Measurements from ENCODE around the gene NEK6.

The NEK6 gene

DNA sequence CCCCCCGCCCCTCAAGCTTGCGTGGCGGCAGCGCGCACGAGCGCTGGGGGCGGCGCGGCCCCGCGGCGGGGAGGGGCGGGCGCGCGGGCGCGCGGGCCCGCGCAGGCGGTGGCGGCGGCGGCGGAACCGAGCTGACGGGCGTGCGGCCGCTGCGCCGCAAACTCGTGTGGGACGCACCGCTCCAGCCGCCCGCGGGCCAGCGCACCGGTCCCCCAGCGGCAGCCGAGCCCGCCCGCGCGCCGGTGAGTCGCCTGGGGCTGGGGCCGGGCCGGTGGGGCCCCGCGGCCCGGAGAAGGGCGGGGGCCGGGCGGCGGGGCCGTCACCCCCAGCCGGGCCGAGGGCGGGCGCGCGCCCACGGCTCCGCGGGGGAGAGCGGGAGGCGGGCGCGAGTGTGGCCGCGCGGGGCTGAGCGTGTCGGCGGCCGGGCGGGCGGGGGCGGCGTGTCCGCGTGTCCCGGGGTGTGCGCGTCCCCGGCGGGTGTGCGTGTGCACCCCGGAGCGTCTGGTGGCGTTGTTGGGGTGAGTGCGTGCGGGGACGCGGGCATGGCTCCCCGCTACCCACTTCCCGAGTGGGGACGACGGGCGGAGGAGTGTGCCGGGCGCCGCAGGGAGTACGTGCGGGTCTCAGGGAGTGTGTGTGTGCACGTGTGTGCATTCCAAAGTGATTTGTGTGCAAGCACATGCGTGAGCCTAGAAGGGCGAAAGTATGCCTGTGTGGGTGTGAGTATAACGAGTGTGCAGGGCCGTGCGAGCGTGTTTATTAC, at the start of gene NEK6:
TSS of gene NEK6 (plus strand) at position 106 of the 763 bp plus-strand sequence. CDS start 44,016 bp downstream, outside the sequence.
- DNase-seq, result peak in 15 of 56 donors; percentile 26 to 71 (median 41)

DNA sequence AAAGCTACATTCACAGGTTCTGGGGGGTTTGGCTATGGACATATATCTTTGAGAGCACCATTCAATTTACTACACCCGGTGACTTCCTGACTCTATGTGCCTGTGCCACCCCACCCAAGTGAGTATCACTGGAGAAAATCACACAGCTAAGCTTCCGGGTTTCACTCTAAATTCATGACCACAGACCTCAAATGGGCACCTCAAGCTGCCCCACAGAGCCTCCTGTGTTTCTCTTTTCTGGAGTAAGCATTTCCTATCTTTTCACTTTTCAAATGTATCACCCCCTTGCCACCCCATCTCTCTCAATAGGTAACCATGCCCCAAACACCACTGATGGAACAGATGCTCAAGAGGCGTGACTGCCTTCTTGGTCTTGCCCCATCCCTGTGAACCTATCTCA, 49.2 kb upstream of the NEK6 start:
- DNase-seq, result no peak

DNA sequence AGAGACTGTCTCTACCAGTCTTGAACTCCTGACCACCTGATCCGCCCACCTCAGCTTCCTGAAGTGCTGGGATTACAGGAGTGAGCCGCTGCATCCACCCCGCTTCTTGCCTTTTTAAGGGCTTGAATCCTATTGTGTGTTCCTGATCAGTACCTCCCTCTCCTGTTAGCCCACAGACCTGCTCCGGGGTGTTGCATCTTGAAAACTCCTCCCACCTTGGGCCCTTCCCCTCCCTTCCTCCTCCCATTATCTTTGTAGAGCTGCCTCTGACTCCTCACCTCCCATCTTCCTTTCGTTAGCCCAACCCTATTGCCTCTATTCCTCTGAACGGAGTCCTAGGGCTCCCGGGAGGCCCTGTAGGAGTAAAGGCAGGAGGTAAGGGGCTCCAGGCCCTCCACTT, 48.5 kb upstream of the NEK6 start:
- DNase-seq, result no peak

DNA sequence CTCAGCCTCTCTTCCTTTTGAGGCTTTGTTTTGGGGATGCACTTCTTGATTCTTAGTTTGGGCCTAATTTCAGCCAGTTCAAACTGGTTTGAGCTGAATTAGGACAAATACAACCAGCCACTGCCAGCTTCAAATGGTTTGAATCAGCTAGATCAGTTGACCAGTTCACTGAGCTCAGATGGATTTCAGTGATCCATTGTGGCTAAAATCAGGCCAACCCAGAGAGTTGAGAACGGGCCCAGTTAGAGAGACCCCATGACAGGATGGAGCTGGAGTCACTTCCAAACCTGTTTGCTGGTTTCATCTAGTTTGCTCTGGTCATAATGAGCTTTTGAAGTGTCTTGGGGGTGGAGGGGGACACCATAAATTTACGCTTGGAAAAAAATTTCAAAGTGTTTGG, 48.0 kb upstream of the NEK6 start:
- no peak for DNase-seq

DNA sequence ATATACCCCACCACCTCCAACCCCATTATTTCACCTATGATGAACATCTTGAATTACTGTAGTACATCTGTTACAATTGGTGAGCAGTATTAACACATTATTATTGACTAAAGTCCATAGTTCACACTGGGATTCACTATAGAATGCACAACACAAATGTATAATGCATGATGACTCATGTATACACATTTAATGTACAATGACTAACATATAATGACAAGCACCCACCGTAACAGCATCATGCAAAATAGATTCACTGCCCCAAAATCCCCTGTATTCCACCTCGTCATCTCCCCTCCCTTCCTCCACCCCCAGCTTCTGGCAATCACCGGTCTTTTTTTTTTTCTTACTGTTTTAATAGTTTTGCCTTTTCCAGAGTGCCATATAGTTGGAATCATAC, 47.1 kb upstream of the NEK6 start:
- no peak for DNase-seq

DNA sequence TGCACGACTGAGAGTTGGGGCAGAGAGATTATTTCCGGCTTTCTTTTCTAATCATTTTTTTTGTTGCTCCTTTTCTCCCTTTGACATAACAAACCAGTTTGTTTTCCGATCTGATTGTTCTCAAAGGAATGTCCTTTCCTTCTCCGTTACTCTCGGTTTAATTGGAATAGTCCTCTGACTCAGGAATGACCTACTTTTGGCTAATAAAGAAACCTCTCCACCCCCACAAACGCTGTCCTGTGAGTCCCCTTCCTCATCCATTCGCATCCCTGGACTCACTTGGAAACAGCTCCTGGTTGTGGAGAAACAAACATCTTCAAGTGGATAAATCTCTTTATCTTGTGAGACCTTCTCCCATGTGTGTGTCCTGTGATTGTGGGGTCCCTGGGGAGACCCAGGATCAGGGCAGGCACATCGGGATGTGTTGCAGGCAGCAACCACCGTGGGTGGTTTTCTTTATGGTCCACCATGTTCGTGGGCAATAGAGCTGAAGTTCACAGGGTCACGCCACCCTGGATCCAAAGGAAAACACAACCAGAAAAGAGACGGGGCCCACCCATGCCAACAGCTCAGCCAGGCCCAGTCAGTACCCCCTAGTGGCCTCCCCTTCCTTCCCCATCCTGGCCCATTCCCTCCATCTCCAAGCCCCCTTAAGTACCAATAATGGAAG, 45.2 kb upstream of the NEK6 start:
- DNase-seq, result no peak

DNA sequence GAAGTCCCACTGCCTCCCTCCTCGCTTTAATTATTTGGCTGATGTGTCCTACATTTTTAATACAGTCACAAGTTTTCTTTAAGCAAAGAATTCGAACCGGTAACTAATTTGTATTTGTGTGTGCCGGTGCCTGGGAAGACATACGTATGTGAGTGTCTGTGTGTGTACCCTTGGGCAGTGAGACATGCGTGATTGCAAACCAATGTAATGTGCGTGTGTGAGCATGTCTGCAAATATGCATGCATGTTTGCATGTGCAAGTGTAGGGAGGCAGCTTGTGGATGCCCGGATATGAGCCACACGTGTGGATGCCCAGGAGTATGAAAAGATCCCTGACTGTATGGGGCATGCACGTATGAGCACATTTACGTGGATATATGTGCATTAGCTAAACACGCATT, 44.4 kb upstream of the NEK6 start:
- DNase-seq, result no peak

DNA sequence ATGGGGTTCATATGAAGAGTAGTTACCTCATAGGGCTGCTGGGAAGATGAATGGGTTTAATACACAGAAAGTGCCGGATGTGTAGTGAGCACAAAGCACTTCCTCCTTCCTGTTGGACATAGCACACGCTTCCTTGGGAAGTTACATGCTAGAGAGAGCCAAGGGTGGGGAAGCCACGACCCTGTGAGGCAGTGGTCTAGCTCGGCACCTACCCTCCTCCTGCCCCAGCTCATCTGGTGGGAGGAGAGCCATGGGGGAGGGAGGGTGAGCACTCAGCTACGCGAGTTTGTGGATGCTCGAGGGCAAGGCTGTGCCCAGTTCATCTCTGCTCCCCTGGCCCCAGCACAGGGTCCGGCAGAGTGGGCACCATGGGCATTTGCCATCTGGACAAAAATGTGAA, 43.6 kb upstream of the NEK6 start:
- DNase-seq, result no peak

DNA sequence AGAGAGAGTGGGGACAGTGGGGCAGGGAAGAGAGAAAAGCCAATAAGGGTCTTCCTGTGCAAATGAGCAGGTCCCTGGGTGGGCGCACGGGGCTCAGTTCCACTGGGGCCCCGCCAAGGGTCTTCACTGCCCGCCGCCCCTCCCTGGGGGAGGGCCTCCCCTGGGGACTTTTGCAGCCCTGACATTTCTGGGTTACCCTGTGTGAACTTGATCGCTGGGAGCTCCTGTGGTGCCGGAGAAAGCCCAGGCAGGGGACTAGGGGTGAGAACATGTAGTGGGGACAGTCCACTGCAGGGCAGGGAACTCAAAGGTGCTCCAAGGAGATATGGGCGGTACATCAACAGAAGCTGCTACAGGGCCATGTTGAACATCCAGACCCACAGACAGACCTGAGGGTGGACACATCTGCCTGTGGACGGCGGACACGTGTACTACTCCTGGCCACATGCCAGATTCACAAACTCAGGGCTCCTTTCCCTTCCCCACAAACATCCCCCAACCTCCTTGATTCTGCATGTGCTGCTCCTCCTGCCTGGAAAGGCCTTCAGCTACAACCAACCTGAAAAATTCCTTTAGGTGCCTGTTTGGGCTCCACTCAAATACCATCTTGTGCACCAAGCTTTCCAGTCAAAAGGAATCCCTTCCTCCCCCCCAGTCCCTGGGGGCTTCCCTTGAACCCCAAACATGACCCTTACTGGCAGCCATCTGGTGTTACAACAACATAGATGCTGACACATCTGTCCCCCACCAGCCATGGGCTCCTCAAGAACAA, 43.0 kb upstream of the NEK6 start:
- DNase-seq, result no peak

DNA sequence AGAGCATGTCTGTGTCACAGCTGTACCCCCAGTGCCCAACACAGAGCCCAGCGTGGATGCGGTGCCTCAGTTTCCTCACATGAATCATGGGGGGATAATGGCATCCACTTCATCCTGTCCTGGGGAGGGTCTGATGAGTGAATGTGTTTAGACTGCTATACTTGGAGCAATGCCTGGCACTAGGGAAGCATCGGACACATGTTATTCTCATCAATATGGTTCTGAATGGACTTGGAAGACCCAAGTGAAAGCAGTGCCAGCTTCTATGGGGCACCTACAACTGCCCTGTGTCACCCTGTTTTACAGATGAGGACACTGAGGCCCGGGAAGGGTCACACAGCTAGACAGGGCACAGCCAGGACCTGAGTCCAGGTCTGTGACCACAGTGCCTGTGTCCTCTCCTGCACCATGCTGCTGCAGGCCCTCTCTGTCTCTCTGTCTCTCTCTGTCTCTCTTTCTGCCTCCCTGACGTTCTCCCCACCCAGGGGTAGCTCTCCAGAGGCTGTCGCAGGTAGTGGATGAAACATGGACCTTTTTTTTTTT, 42.3 kb upstream of the NEK6 start:
- no peak for DNase-seq

DNA sequence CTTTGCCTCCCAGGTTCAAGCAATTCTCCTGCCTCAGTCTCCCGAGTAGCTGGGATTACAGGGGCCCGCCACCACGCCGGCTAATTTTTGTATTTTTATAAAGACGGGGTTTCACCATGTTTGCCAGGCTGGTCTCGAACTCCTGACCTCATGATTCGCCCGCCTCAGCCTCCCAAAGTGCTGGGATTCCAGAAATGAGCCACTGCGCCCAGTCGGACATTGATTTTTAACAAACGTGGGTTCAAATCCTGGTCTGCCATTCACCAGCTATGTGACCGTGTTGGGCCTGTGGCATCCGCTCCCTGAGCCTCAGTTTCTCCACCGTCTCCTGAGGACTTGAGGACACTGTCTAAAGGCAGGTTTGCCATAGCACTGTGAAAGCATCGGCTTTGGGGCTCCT, 41.8 kb upstream of the NEK6 start:
- no peak for DNase-seq

DNA sequence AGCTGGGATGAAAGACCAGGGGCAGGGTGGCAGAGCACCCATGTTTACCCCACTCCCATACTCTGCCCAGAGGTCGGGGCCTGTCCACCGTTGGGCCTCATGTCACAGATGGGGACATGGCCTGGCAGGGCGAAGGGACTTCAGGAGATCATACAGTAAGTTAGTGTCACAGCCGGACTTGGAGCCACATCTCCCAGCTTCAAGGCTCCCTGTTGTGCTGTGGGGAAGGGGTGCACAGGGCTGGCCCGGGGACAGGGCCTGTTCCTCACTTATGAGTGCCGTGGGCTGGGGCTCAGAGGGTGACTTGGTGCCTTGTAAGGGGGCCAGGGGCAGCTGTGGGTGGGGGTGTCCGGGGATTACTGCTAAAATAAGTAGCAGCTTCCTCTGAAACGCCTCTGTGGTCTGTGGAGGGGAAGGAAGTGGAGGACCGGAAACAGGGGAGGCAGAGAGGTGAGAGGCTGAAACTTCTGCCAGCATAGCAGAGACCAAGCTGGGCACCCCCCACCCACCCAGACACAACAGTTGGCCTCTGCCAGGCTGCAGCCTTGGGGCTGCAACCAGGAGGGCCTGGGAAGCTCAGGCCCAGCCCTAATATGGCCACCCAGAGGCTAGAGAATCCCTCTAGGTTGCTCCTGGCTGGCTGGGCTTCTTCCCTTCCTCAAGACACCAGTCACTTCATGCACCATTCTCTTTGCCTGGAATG, 41.1 kb upstream of the NEK6 start:
- peak in 13 of 56 donors; percentile 15 to 61 (median 32) for DNase-seq

DNA sequence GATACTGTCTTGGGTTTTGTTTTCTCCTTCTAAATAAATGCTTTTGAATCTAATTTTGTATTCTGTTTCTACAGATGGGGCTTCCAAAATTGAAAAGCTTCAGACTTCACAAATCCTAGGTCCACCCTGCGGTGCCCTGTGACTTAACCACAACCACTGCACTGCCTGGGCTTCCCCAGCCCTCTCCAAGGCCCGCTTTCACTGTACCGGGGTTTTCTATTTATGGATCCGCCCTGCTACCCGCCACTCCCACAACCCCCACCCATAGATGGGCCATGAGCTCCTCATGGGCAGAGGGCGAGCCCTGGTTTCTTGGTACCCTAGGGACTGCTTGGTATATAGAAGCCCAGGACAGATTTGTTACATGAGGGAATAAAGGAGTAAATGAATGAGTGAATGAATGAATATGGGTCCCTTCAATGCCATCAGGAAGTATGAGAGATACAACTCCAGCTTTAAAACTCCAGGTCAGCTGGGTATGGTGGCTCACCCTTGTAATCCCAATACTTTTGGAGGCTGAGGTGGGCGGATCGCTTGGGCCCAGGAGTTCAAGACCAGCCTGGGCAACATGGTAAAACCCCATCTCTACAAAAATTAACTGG, 39.8 kb upstream of the NEK6 start:
- no peak for DNase-seq

DNA sequence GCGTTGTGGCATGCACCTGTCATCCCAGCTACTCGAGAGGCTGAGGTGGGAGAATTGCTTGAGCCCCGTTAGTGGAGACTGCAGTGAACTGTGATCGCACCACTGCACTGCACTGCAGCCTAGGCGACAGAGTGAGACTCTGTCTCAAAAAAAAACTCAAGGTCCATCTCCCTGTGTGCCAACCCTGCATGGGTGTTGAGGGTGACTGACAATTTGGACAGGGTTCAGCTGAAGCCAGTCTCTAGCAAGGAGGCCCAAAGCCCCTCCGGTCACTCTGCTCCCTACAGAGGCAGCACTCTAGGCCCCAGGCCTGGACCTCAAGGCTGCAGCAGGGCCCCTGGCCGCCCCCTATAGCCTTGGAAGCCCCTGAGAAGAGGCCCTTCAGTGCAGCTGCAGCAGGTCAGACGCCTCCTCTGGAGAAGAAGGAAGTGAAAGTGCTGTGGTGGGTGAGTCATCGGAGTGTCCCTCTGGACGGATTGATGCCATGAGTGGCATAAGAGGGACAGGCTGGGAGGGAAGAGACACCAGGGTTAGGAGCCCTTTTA, 39.2 kb upstream of the NEK6 start:
- peak in 16 of 56 donors; percentile 10 to 54 (median 22) for DNase-seq

DNA sequence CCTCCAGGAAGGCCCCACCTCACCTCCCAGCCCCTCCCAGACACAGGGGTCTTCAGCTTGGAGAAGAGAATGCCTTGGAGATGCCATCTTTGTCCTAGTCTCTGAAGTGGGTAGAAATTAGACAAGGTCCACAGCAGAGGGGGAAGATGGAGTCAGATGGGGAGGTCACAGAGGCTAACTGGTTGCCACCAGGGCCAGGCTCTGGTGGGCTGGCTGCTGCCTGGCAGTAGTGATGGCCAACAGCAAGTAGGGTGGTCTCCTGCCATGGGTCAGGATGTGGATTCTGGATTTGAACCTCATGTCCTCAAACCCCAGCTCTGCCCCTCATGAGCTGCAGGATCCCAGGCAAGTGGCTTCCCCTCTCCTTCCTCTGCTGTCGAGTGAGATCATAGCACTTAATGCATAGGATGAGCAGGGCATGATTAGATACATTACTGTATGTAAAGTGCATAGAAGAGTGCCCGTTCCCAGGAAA, 38.7 kb upstream of the NEK6 start:
- no peak for DNase-seq

DNA sequence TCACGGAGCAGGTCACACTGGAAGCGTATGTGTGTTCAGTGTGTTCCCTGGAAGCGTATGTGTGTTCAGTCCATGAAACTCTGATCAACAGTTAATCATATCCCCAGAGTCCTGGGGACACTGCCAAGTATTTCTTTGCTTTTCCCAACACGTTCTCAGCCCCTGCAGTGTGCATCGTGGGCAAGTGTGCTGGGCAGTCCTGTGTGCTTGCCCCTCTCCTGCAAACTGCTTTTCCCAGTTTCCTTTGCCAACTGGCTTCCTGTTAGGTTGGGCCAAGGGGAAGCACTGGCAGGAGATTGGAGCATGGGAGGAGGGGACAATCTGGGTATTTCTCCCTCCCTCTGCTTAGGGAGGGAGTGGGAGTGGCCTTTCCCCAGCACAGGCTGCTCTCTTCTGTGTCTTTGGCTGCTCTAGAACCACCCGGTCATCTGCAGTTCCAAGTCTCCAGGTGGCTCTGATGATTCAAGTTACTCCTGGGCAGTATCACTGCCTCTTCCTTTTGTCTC, 36.8 kb upstream of the NEK6 start:
- DNase-seq, result peak in 22 of 56 donors; percentile 7 to 59 (median 30)

DNA sequence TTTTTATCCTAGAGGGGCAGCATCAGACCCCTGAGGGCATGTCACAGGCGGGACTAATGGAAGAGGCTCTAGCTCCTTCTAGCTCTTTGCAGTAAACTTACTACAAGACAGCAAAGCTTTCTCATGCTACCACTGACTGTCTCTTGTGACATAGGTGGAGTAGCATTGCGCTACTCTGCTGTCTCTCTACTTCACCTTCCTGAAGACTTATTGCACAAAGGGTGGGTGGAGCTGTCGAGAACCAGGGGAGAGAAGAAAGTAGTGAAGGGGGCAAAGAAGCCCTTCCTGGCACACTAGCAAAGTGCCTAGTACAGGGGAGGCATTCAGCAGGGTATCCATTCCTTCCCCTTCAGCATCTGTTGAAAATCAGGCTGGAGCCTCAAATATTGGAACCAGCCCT, 36.1 kb upstream of the NEK6 start:
- no peak for DNase-seq

DNA sequence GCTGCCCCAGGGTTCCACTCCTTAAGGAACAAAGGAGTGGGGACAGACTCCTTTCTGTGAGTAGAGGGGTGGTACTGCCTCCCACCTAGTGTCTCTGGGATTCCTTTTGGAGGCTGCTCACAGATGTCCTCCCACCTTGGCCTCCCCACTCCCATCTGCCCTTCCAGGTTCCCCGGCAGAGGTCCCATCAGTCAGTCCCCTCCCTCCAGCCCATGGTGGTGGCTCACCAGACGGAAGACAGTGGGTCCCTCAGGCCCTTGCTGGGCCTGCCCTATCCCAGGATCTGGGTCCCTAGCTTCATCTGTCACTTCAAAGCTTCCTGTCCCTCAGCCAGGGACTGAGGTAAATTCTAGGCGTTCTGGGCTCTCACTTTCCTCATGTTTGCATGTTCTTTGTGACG, 35.6 kb upstream of the NEK6 start:
- DNase-seq, result no peak

DNA sequence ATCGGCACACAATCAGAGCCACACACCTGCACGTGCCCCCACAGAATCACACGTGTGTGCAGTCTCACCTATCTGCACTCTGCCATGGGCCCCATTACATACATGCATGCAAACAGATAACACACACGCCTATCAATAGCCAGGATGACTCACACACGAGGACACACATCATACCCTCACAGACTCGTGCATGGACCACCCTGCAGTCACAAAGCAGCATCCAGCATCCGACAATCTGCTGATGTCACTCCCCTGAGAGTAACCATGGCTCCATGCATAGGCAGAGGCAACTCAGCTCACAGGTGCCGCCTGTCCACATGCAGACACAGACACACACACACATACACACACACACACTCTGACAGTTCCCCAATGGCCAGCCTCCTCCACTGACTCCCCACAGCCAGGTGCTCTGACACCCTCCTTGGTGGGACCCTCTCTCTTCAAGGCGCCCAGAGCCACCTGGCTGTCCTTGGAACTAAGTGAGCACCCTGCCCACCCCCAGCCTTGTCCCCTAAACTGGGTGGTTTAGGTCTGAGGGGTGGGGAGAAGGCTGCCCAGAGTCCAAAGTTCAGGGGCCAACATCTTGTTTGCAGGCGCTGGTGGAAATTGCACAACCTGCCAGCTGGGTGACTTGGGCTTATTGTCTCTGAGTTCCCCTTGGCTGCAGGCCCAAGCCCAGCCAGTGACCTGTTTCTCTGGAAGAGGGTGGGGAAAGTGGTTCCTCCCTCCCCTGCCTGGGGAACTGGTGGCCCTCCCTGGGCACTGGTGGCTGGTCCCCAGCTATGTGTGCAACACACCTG, 34.6 kb upstream of the NEK6 start:
- DNase-seq, result peak in 38 of 56 donors; percentile 11 to 78 (median 41)

Measured in nucleus accumbens (tissue), 56 donors.